ENCODE results near the gene TMEM19. TPM values are rescaled to one million over a fixed set of nuclear protein-coding genes. Genes with fewer than 3 reads are reported as not detected.

Gene TMEM19
- total RNA-seq, 1 donor: 31.1 TPM

- Histone ChIP-seq H2AFZ (ENCODE audit: low read length) (no peak overlapping the region), H3K4me3 (ENCODE audit: insufficient read depth, low read length) (no peak overlapping the region), H3K79me2 (ENCODE audit: insufficient read depth, low read length) (peaks cover 96% of the 10 kb centered on the region), H4K20me1 (ENCODE audit: insufficient read depth, low read length) (peaks cover 51% of the 10 kb centered on the region), H3K4me1 (ENCODE audit: insufficient read depth, low read length) (peaks cover 9% of the 10 kb centered on the region), H3K27ac (ENCODE audit: low read depth, low read length) (no peak overlapping the region), H3K27me3 (ENCODE audit: insufficient read depth, low read length) (no peaks in the 10 kb centered on the region), H3K36me3 (ENCODE audit: insufficient read depth, low read length) (peaks cover 84% of the 10 kb centered on the region), H3K4me2 (ENCODE audit: insufficient read depth, low read length) (no peak overlapping the region), H3K9me3 (ENCODE audit: low read depth, low read length) (peaks cover 2% of the 10 kb centered on the region)
- DNase-seq (ENCODE audit: insufficient read length, low spot score, missing footprints): peak; percentile 35
- no peak for TF ChIP-seq CTCF (IDR thresholded peaks at IDR 0.05; ENCODE audit: extremely low read depth, low read depth, low read length)
These were observed 29.1 kb upstream of the TMEM19 start for GRCh38 chr12:71656740-71657139.

- H3K36me3 ChIP-seq (ENCODE audit: insufficient read depth, low read length): peaks cover 34% of the 10 kb centered on the region
- no peak for TF ChIP-seq CTCF (IDR thresholded peaks at IDR 0.05; ENCODE audit: extremely low read depth, low read depth, low read length)
- peaks cover 22% of the 10 kb centered on the region for H4K20me1 ChIP-seq (ENCODE audit: insufficient read depth, low read length)
- no peaks in the 10 kb centered on the region for H3K9me3 ChIP-seq (ENCODE audit: low read depth, low read length)
- H2AFZ ChIP-seq (ENCODE audit: low read length): no peak overlapping the region
- H3K27ac ChIP-seq (ENCODE audit: low read depth, low read length): peak overlapping the region; percentile 99
- H3K27me3 ChIP-seq (ENCODE audit: insufficient read depth, low read length): no peaks in the 10 kb centered on the region
- H3K4me3 ChIP-seq (ENCODE audit: insufficient read depth, low read length): peak overlapping the region; percentile 81
- peaks cover 82% of the 10 kb centered on the region for H3K79me2 ChIP-seq (ENCODE audit: insufficient read depth, low read length)
- H3K4me2 ChIP-seq (ENCODE audit: insufficient read depth, low read length): peak overlapping the region; percentile 89
- H3K4me1 ChIP-seq (ENCODE audit: insufficient read depth, low read length): peaks cover 17% of the 10 kb centered on the region
- peak; percentile 65 for DNase-seq (ENCODE audit: insufficient read length, low spot score, missing footprints)
These were observed 23.8 kb upstream of the TMEM19 start for GRCh38 chr12:71661977-71662530.

GRCh38 chr12:71662849-71663560 is 22.9 kb upstream of the TMEM19 start:
- Histone ChIP-seq H2AFZ (ENCODE audit: low read length) (peak overlapping the region; percentile 54), H3K4me3 (ENCODE audit: insufficient read depth, low read length) (peak overlapping the region; percentile 81), H3K4me1 (ENCODE audit: insufficient read depth, low read length) (peaks cover 17% of the 10 kb centered on the region), H3K79me2 (ENCODE audit: insufficient read depth, low read length) (peaks cover 72% of the 10 kb centered on the region), H3K36me3 (ENCODE audit: insufficient read depth, low read length) (peaks cover 25% of the 10 kb centered on the region), H3K9me3 (ENCODE audit: low read depth, low read length) (no peaks in the 10 kb centered on the region), H3K4me2 (ENCODE audit: insufficient read depth, low read length) (peak overlapping the region; percentile 89), H4K20me1 (ENCODE audit: insufficient read depth, low read length) (peaks cover 22% of the 10 kb centered on the region), H3K27me3 (ENCODE audit: insufficient read depth, low read length) (no peaks in the 10 kb centered on the region), H3K27ac (ENCODE audit: low read depth, low read length) (peak overlapping the region; percentile 99)
- no peak for TF ChIP-seq CTCF (IDR thresholded peaks at IDR 0.05; ENCODE audit: extremely low read depth, low read depth, low read length)
- peak; percentile 46 for DNase-seq (ENCODE audit: insufficient read length, low spot score, missing footprints)

Data from osteoblast (primary cell).